GM18517 (cell line): ENCODE measurements around the gene PCSK2.

Source experiments
- ATAC-seq: cut with Tn5 transposase; IDR thresholded peaks from one replicate; pipeline ENCODE4 v1.9.1; 2021; ENCODE audit warnings: mild to moderate bottlenecking, moderate library complexity; ENCODE audit not compliant: unreplicated experiment

PCSK2 gene

GRCh38 chr20:17391127-17391771, 164.4 kb downstream of the PCSK2 start:
- no peak for ATAC-seq

- ATAC-seq = no peak
Observed at GRCh38 chr20:17394411-17394810, 167.6 kb downstream of the PCSK2 start.

GRCh38 chr20:17395729-17396128, 168.9 kb downstream of the PCSK2 start:
- peak; percentile 95 for ATAC-seq

- no peak for ATAC-seq
Observed at GRCh38 chr20:17399303-17399985, 172.6 kb downstream of the PCSK2 start.

GRCh38 chr20:17403461-17403860, 176.6 kb downstream of the PCSK2 start:
- no peak for ATAC-seq

- ATAC-seq = no peak
Observed at GRCh38 chr20:17406051-17406590, 179.3 kb downstream of the PCSK2 start.

- ATAC-seq = no peak
Observed at GRCh38 chr20:17407550-17407949, 180.7 kb downstream of the PCSK2 start.

GRCh38 chr20:17417225-17417624, 190.4 kb downstream of the PCSK2 start:
- no peak for ATAC-seq

- no peak for ATAC-seq
Observed at GRCh38 chr20:17418737-17419136, 191.9 kb downstream of the PCSK2 start.

GRCh38 chr20:17419479-17420041, 192.7 kb downstream of the PCSK2 start:
- ATAC-seq = no peak

- ATAC-seq = no peak
Observed at GRCh38 chr20:17421493-17421892, 194.7 kb downstream of the PCSK2 start.

- no peak for ATAC-seq
Observed at GRCh38 chr20:17423782-17424181, 196.9 kb downstream of the PCSK2 start.

- no peak for ATAC-seq
Observed at GRCh38 chr20:17427638-17428037, 200.8 kb downstream of the PCSK2 start.

GRCh38 chr20:17430125-17430950, 203.5 kb downstream of the PCSK2 start:
- ATAC-seq = no peak

GRCh38 chr20:17431621-17432364, 205.0 kb downstream of the PCSK2 start:
- ATAC-seq = no peak

- no peak for ATAC-seq
Observed at GRCh38 chr20:17436664-17437063, 209.8 kb downstream of the PCSK2 start.

GRCh38 chr20:17437251-17437650, 210.4 kb downstream of the PCSK2 start:
- no peak for ATAC-seq

- no peak for ATAC-seq
Observed at GRCh38 chr20:17438436-17439039, 211.7 kb downstream of the PCSK2 start.

- no peak for ATAC-seq
Observed at GRCh38 chr20:17439616-17440296, 212.9 kb downstream of the PCSK2 start.

GRCh38 chr20:17441745-17442144, 214.9 kb downstream of the PCSK2 start:
- no peak for ATAC-seq
